Measurements from ENCODE around the gene SOS2. TPM values are rescaled to one million over a fixed set of nuclear protein-coding genes. Genes with fewer than 3 reads are reported as not detected.
"Not testable (repeated sequence)": the region's sequence is repeated elsewhere in the genome, so short reads cannot be mapped to it uniquely, and the experiment has no call there.

The SOS2 gene
- total RNA-seq, 1 donor from 2014 or later, result 32.0 TPM

DNA sequence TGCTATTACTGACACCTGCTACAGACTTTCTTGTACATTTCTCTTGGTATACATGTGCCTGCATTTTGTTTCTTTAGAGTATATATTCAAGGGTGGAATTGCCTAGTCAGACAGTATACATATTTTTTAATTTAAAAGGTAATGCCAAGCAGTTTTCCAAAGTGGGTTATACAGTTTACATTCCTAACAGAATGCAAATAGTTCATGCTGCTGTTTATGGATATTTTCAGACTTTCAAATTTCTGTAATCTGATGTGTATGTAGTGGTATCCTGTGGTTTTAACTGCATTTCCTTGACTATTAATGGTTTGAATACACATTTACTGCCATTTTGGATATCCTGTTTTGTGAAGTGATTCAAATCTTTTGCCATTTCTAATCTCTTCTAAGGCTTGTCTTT, 59.5 kb downstream of the SOS2 start:
- H3K9me3 Mint-ChIP-seq, result no peaks in the 10 kb centered on the region
- ChIA-PET CTCF (no interaction called here), POLR2A (no interaction called here)
- DNase-seq (no peak), ATAC-seq (ENCODE audit: low read depth) (no peak)
- no peaks in the 10 kb centered on the region for H3K27me3 Mint-ChIP-seq
- H3K4me1 Mint-ChIP-seq, result no peaks in the 10 kb centered on the region
- H3K36me3 Mint-ChIP-seq (ENCODE audit: low read depth), result peaks cover 25% of the 10 kb centered on the region
- intact Hi-C loops (cut with micrococcal nuclease), result no loop called here
- no peak overlapping the region for H3K27ac Mint-ChIP-seq
- TF ChIP-seq, protein P1, sequence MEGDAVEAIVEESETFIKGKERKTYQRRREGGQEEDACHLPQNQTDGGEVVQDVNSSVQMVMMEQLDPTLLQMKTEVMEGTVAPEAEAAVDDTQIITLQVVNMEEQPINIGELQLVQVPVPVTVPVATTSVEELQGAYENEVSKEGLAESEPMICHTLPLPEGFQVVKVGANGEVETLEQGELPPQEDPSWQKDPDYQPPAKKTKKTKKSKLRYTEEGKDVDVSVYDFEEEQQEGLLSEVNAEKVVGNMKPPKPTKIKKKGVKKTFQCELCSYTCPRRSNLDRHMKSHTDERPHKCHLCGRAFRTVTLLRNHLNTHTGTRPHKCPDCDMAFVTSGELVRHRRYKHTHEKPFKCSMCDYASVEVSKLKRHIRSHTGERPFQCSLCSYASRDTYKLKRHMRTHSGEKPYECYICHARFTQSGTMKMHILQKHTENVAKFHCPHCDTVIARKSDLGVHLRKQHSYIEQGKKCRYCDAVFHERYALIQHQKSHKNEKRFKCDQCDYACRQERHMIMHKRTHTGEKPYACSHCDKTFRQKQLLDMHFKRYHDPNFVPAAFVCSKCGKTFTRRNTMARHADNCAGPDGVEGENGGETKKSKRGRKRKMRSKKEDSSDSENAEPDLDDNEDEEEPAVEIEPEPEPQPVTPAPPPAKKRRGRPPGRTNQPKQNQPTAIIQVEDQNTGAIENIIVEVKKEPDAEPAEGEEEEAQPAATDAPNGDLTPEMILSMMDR (IDR thresholded peaks at IDR 0.05), result no peak
- H3K4me3 Mint-ChIP-seq, result no peak overlapping the region

DNA sequence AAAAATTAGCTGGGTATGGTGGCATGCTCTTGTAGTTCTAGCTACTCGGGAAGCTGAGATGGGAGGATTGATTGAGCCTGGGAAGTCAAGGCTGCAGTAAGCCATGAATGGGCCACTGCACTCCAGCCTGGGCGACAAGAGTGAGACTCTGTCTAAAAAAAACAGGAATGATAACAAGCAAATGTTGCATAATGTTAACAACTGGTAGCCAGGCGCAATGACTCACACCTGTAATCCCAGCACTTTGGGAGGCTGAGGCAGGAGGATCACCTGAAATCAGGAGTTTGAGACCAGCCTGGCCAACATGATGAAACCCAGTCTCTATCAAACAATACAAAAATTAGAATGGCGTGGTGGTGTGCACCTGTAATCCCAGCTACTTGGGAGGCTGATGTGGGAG, 64.0 kb downstream of the SOS2 start:
- ATAC-seq (ENCODE audit: low read depth); intact Hi-C loops (cut with micrococcal nuclease); DNase-seq; H3K9me3 Mint-ChIP-seq; CTCF ChIA-PET; POLR2A ChIA-PET; H3K4me3 Mint-ChIP-seq; H3K27ac Mint-ChIP-seq; H3K27me3 Mint-ChIP-seq; H3K4me1 Mint-ChIP-seq: not testable (repeated sequence)
- H3K36me3 Mint-ChIP-seq (ENCODE audit: low read depth), result peaks cover 17% of the 10 kb centered on the region

DNA sequence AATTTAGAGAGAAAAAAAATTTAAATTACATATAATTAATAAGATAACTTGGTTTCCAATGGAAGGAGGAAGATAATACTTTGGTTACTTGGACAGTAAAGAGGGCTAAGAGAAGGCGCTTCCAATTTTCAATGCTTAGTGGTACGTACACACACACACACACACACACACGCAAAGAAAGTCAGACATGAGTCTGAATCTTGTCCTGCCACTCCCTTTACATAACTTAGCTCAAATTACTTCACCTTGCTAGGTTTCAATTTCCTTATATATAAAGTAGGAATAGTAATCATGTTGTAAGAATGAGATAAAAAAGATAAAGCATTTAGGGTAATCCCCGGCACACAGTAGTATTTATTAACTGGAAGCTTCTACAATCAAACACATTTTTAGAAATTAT, 75.3 kb downstream of the SOS2 start:
- DNase-seq (no peak), ATAC-seq (ENCODE audit: low read depth) (no peak)
- Mint-ChIP-seq H3K4me3 (no peak overlapping the region), H3K36me3 (ENCODE audit: low read depth) (peaks cover 44% of the 10 kb centered on the region), H3K4me1 (peaks cover 4% of the 10 kb centered on the region), H3K27ac (no peak overlapping the region), H3K27me3 (no peaks in the 10 kb centered on the region), H3K9me3 (no peaks in the 10 kb centered on the region)
- ChIA-PET POLR2A (no interaction called here), CTCF (no interaction called here)
- TF ChIP-seq, protein P1 (IDR thresholded peaks at IDR 0.05), result no peak
- intact Hi-C loops (cut with micrococcal nuclease), result no loop called here

DNA sequence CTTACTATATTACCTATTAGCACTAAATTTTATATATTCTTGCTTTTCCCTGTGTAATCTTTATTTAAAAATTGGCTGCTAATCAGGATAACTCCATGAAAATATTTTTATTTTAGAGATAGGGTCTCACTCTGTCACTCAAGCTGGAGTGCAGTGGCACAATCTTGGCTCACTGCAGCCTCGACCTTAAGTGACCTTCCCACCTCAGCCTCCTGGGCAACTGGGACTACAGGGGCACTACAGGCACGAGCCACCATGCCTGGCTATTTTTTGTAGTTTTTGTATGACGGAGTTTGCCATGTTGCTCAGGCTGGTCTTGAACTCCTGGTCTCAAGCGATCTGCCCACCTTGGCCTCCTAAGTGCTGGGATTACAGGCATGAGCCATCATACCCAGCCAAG, 82.6 kb downstream of the SOS2 start:
- ChIA-PET CTCF (no interaction called here), POLR2A (no interaction called here)
- DNase-seq (no peak), ATAC-seq (ENCODE audit: low read depth) (no peak)
- intact Hi-C loops (cut with micrococcal nuclease), result no loop called here
- Mint-ChIP-seq H3K27ac (no peak overlapping the region), H3K27me3 (no peaks in the 10 kb centered on the region), H3K4me3 (no peak overlapping the region), H3K36me3 (ENCODE audit: low read depth) (peaks cover 42% of the 10 kb centered on the region), H3K9me3 (no peaks in the 10 kb centered on the region), H3K4me1 (peaks cover 4% of the 10 kb centered on the region)
- TF ChIP-seq, protein P1 (IDR thresholded peaks at IDR 0.05), result no peak

DNA sequence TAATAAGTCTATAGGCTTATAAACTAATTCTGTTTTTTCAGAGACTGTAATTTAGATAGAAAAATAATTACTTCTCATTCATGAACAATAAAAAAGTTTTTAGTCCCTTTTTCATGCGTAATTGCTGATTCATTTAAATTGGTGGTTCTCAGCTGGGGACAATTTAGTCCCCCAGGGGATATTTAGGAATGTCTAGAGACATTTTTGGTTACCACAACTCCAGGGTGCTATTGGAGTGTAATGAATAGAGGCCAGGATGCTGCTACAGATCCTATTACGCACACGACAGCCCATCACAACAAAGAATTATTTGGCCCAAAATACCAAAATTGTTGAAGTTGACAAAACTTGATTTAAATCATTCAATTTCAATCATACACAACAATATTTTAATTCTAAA, 92.2 kb downstream of the SOS2 start:
- ChIA-PET CTCF (interaction anchor here (0.9 kb wide), 1 partner anchor 23 kb away, joined by 4 read pairs; the partner anchor contains the start of gene VCPKMT), POLR2A (no interaction called here)
- DNase-seq, result no peak
- no peak for ATAC-seq (ENCODE audit: low read depth)
- no peaks in the 10 kb centered on the region for H3K4me1 Mint-ChIP-seq
- H3K27ac Mint-ChIP-seq, result no peak overlapping the region
- intact Hi-C loops (cut with micrococcal nuclease), result no loop called here
- TF ChIP-seq, protein P1 (IDR thresholded peaks at IDR 0.05), result no peak
- no peak overlapping the region for H3K4me3 Mint-ChIP-seq
- H3K9me3 Mint-ChIP-seq, result no peaks in the 10 kb centered on the region
- no peaks in the 10 kb centered on the region for H3K27me3 Mint-ChIP-seq
- H3K36me3 Mint-ChIP-seq (ENCODE audit: low read depth), result peaks cover 8% of the 10 kb centered on the region

DNA sequence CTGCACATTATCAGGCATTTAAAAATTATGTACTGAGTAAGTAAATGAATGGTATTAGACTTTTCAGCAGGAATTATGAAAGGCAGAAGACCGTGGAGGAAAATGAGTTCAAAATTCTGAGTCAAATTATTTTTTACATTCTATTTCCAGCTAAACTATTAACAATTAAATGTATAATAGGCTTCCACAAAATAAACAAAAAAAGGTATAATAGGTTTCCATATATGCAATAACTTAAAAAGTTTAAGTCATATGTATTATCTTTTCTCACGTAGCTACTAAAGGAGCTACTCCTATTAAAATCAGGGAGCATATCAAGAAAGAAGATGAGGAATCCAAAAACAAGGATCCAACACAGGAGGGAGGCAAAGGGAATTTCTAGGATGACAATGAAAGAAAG, 103.6 kb downstream of the SOS2 start:
- DNase-seq, result no peak
- no peaks in the 10 kb centered on the region for H3K9me3 Mint-ChIP-seq
- POLR2A ChIA-PET, result interaction anchor here (0.6 kb wide), 1 partner anchor 188 kb away, joined by 10 read pairs; no protein-coding TSS in a partner anchor
- CTCF ChIA-PET, result interaction anchor here (0.6 kb wide), 1 partner anchor 280 kb away, joined by 3 read pairs; no protein-coding TSS in a partner anchor
- peaks cover 62% of the 10 kb centered on the region for H3K36me3 Mint-ChIP-seq (ENCODE audit: low read depth)
- no peaks in the 10 kb centered on the region for H3K27me3 Mint-ChIP-seq
- no peak for ATAC-seq (ENCODE audit: low read depth)
- intact Hi-C loops (cut with micrococcal nuclease), result no loop called here
- no peak overlapping the region for H3K4me3 Mint-ChIP-seq
- H3K4me1 Mint-ChIP-seq, result no peaks in the 10 kb centered on the region
- H3K27ac Mint-ChIP-seq, result no peak overlapping the region
- TF ChIP-seq, protein P1 (IDR thresholded peaks at IDR 0.05), result no peak

Data from activated B cell treated with CpG ODN at 0.5 μM for 24 hours (primary cell).